SU-DHL-6 (cell line): ENCODE data around the gene TFDP2.

Source experiments
- CTCF ChIP-seq: fragments of 200-600 bp; sonication (generic); IDR thresholded peaks from one replicate; pipeline ENCODE4 v1.5.1; 2017; ENCODE audit warnings: antibody characterized with exemption, mild to moderate bottlenecking, low read length, moderate library complexity; ENCODE audit not compliant: insufficient read depth, poor library complexity, severe bottlenecking
- EZH2phosphoT487 ChIP-seq: fragments of 200-600 bp; sonication (generic), shearing (Covaris generic); conservative IDR thresholded peaks from 2 replicates; pipeline ENCODE4 v1.6.1; 2018; ENCODE audit warnings: mild to moderate bottlenecking, antibody characterized with exemption, low read length, moderate library complexity, mixed read lengths

GRCh38 chr3:142188846-142189245, 39.5 kb upstream of the TFDP2 start:
- TF ChIP-seq CTCF (no peak), EZH2phosphoT487 (no peak)
